ENCODE data around the gene RPS6KC1. TPM values are rescaled to one million over a fixed set of nuclear protein-coding genes. Genes with fewer than 3 reads are reported as not detected.
"Not testable (repeated sequence)": the region's sequence is repeated elsewhere in the genome, so short reads cannot be mapped to it uniquely, and the experiment has no call there.

Gene RPS6KC1
- total and polyA plus RNA-seq, 9 of the 15 experiments (the other 6 are each of a cell fraction or from before 2014, with no cell fraction given): 4.3 to 34.6 (median 20.9) TPM

- TF ChIP-seq, protein P1, sequence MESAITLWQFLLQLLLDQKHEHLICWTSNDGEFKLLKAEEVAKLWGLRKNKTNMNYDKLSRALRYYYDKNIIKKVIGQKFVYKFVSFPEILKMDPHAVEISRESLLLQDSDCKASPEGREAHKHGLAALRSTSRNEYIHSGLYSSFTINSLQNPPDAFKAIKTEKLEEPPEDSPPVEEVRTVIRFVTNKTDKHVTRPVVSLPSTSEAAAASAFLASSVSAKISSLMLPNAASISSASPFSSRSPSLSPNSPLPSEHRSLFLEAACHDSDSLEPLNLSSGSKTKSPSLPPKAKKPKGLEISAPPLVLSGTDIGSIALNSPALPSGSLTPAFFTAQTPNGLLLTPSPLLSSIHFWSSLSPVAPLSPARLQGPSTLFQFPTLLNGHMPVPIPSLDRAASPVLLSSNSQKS (CRISPR knock-in tag; IDR thresholded peaks at IDR 0.05): no peak
Observed at GRCh38 chr1:213211201-213211600, 160.2 kb downstream of the RPS6KC1 start (continued).

DNA sequence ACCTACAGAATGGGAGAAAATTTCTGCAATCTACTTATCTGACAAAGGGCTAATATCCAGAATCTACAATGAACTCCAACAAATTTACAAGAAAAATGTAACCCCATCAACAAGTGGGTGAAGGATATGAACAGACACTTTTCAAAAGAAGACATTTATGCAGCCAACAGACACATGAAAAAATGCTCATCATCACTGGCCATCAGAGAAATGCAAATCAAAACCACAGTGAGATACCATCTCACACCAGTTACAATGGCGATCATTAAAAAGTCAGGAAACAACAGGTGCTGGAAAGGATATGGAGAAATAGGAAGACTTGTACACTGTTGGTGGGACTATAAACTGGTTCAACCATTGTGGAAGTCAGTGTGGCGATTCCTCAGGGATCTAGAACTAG is 168.0 kb downstream of the RPS6KC1 start:
- H3K27me3 ChIP-seq (ENCODE audit: control insufficient read depth in 2 of 2, insufficient read depth in 2 of 2, low read length in 2 of 2); H3K9me3 ChIP-seq (replicated peaks; ENCODE audit: control insufficient read depth, insufficient read depth, low read depth, low read length); in situ Hi-C loops (cut with MboI); H3K4me2 ChIP-seq (ENCODE audit: insufficient read depth, low read length); H3K79me2 ChIP-seq (ENCODE audit: control insufficient read depth, insufficient read depth, low read length); DNase-seq (ENCODE audit: extremely low read depth in 1 of 4, low spot score in 3 of 4); ATAC-seq; H4K20me1 ChIP-seq (replicated peaks; ENCODE audit: control insufficient read depth, insufficient read depth, low read length); H3K27ac ChIP-seq (ENCODE audit: extremely low read depth, low read depth, low read length); POLR2A ChIA-PET; H3K9me1 ChIP-seq (ENCODE audit: control insufficient read depth, insufficient read depth, low read length); H3K4me3 ChIP-seq; intact Hi-C loops (cut with micrococcal nuclease); H2AFZ ChIP-seq (ENCODE audit: low read depth, low read length); FAIRE-seq; CTCF ChIA-PET (ENCODE audit: low intra/inter-chr PET ratio); H3K9ac ChIP-seq (ENCODE audit: insufficient read depth in 1 of 2, low read depth in 2 of 2, low read length in 2 of 2); H3K4me1 ChIP-seq (replicated peaks in 1 of 2; ENCODE audit: control insufficient read depth in 2 of 2, insufficient read depth in 2 of 2, low read length in 2 of 2); H3K36me3 ChIP-seq (ENCODE audit: control insufficient read depth, insufficient read depth, low read length); BruUV-seq (replicated peaks): not testable (repeated sequence)
- WGBS (ENCODE audit: insufficient coverage, low coverage, missing lambda C conversion rate): 81% methylated on average over 2 of the region's 2 CpGs

- H3K27ac ChIP-seq (ENCODE audit: extremely low read depth, low read depth, low read length): no peak overlapping the region
- no peaks in the 10 kb centered on the region for H3K9me1 ChIP-seq (ENCODE audit: control insufficient read depth, insufficient read depth, low read length)
- H3K4me1 ChIP-seq (replicated peaks in 1 of 2; ENCODE audit: control insufficient read depth in 2 of 2, insufficient read depth in 2 of 2, low read length in 2 of 2): no peaks in the 10 kb centered on the region
- TF ChIP-seq, protein P2, sequence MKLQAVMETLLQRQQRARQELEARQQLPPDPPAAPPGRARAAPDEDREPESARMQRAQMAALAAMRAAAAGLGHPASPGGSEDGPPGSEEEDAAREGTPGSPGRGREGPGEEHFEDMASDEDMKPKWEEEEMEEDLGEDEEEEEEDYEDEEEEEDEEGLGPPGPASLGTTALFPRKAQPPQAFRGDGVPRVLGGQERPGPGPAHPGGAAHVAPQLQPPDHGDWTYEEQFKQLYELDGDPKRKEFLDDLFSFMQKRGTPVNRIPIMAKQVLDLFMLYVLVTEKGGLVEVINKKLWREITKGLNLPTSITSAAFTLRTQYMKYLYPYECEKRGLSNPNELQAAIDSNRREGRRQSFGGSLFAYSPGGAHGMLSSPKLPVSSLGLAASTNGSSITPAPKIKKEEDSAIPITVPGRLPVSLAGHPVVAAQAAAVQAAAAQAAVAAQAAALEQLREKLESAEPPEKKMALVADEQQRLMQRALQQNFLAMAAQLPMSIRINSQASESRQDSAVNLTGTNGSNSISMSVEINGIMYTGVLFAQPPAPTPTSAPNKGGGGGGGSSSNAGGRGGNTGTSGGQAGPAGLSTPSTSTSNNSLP (IDR thresholded peaks at IDR 0.05; ENCODE audit: borderline replicate concordance, low read depth, low read length): no peak
- TF ChIP-seq FOXM1 (IDR thresholded peaks at IDR 0.05; ENCODE audit: low read depth): no peak
- no peak for TF ChIP-seq FOXM1 (CRISPR knock-in tag; IDR thresholded peaks at IDR 0.05; ENCODE audit: low read depth)
- TF ChIP-seq SIN3A (IDR thresholded peaks at IDR 0.05; ENCODE audit: borderline replicate concordance in 2 of 2, control insufficient read depth in 1 of 2, low read depth in 2 of 2, low read length in 2 of 2): no peak
- TF ChIP-seq NKRF (IDR thresholded peaks at IDR 0.05; ENCODE audit: borderline replicate concordance): no peak
- peak; percentile 59 for TF ChIP-seq MAFK (IDR thresholded peaks at IDR 0.05; ENCODE audit: low read length)
- TF ChIP-seq MAFF (IDR thresholded peaks at IDR 0.05; ENCODE audit: low read length): peak; percentile 48
- peak; percentile 74 for TF ChIP-seq ZNF316 (IDR thresholded peaks at IDR 0.05)
- peak; percentile 50; the same call in 1 of the 2 replicates for TF ChIP-seq C11orf30 (IDR thresholded peaks at IDR 0.05; ENCODE audit: low read depth)
- H2AFZ ChIP-seq (ENCODE audit: low read depth, low read length): no peak overlapping the region
- BruUV-seq (replicated peaks): no TSS peak
- H3K4me2 ChIP-seq (ENCODE audit: insufficient read depth, low read length): no peak overlapping the region
- POLR2A ChIA-PET: interaction anchor here (0.6 kb wide), 1 partner anchor 323 kb away, joined by 3 read pairs; no protein-coding TSS in a partner anchor
- ATAC-seq: peak; percentile 48
- no peaks in the 10 kb centered on the region for H3K27me3 ChIP-seq (ENCODE audit: control insufficient read depth in 2 of 2, insufficient read depth in 2 of 2, low read length in 2 of 2)
- no peaks in the 10 kb centered on the region for H4K20me1 ChIP-seq (replicated peaks; ENCODE audit: control insufficient read depth, insufficient read depth, low read length)
- H3K4me3 ChIP-seq: no peak overlapping the region
- H3K9me3 ChIP-seq (replicated peaks; ENCODE audit: control insufficient read depth, insufficient read depth, low read depth, low read length): no peaks in the 10 kb centered on the region
- intact Hi-C loops (cut with micrococcal nuclease): loop anchor here (5.0 kb wide), 1 partner anchor 49 kb away; no protein-coding TSS in a partner anchor
- H3K36me3 ChIP-seq (ENCODE audit: control insufficient read depth, insufficient read depth, low read length): no peaks in the 10 kb centered on the region
- CTCF ChIA-PET (ENCODE audit: low intra/inter-chr PET ratio): no interaction called here
- no peak for FAIRE-seq
- H3K79me2 ChIP-seq (ENCODE audit: control insufficient read depth, insufficient read depth, low read length): no peaks in the 10 kb centered on the region
- 55% methylated on average over 4 of the region's 4 CpGs for WGBS (ENCODE audit: insufficient coverage, low coverage, missing lambda C conversion rate)
- H3K9ac ChIP-seq (ENCODE audit: insufficient read depth in 1 of 2, low read depth in 2 of 2, low read length in 2 of 2): no peak overlapping the region
- DNase-seq (ENCODE audit: extremely low read depth in 1 of 4, low spot score in 3 of 4): no peak
- in situ Hi-C loops (cut with MboI): no loop called here
Observed at GRCh38 chr1:213221209-213221608, 170.2 kb downstream of the RPS6KC1 start.

Data from K562 (cell line).